ENCODE data around the gene ZNF141.
"Not testable (repeated sequence)": the region's sequence is repeated elsewhere in the genome, so short reads cannot be mapped to it uniquely, and the experiment has no call there.

DNA sequence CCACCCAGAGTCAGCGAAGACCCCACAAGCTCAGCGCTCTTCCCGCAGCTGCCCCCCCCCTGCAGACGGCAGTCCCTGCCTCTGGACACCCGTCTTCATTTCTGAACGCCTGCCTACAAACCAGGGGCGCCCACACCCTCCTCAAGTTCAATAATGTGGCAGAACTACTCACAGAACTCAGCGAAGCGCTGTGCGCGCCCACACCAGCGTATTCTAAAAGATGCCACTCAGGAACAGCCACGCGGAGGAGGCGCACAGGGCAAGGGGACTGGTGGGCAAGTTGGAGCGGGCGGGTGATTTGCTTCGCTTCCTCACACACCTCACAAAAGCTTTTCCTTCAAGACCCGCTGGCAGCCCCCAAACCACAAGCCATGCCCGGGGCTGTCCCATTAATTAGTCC lies 33.1 kb upstream of the ZNF141 start:
- TF ChIP-seq, protein P1, sequence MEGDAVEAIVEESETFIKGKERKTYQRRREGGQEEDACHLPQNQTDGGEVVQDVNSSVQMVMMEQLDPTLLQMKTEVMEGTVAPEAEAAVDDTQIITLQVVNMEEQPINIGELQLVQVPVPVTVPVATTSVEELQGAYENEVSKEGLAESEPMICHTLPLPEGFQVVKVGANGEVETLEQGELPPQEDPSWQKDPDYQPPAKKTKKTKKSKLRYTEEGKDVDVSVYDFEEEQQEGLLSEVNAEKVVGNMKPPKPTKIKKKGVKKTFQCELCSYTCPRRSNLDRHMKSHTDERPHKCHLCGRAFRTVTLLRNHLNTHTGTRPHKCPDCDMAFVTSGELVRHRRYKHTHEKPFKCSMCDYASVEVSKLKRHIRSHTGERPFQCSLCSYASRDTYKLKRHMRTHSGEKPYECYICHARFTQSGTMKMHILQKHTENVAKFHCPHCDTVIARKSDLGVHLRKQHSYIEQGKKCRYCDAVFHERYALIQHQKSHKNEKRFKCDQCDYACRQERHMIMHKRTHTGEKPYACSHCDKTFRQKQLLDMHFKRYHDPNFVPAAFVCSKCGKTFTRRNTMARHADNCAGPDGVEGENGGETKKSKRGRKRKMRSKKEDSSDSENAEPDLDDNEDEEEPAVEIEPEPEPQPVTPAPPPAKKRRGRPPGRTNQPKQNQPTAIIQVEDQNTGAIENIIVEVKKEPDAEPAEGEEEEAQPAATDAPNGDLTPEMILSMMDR (conservative IDR thresholded peaks at IDR 0.05; ENCODE audit: low read depth in 2 of 2): not testable (repeated sequence)
- TF ChIP-seq JUNB (IDR thresholded peaks at IDR 0.05; ENCODE audit: unreplicated experiment); POLR2AphosphoS5 (IDR thresholded peaks at IDR 0.05; ENCODE audit: low read depth); EZH2phosphoT487 (IDR thresholded peaks at IDR 0.05; ENCODE audit: unreplicated experiment); STAT1 (IDR thresholded peaks at IDR 0.05; ENCODE audit: unreplicated experiment); EZH2 (IDR thresholded peaks at IDR 0.05; ENCODE audit: low read depth, unreplicated experiment); CREB1 (CRISPR knock-in tag; IDR thresholded peaks at IDR 0.05; ENCODE audit: low read depth); ZNF331 (CRISPR knock-in tag; IDR thresholded peaks at IDR 0.05; ENCODE audit: low read depth): not testable (repeated sequence)
- TF ChIP-seq, protein P2, sequence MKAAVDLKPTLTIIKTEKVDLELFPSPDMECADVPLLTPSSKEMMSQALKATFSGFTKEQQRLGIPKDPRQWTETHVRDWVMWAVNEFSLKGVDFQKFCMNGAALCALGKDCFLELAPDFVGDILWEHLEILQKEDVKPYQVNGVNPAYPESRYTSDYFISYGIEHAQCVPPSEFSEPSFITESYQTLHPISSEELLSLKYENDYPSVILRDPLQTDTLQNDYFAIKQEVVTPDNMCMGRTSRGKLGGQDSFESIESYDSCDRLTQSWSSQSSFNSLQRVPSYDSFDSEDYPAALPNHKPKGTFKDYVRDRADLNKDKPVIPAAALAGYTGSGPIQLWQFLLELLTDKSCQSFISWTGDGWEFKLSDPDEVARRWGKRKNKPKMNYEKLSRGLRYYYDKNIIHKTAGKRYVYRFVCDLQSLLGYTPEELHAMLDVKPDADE (IDR thresholded peaks at IDR 0.05): not testable (repeated sequence)
- TF ChIP-seq, protein P3, sequence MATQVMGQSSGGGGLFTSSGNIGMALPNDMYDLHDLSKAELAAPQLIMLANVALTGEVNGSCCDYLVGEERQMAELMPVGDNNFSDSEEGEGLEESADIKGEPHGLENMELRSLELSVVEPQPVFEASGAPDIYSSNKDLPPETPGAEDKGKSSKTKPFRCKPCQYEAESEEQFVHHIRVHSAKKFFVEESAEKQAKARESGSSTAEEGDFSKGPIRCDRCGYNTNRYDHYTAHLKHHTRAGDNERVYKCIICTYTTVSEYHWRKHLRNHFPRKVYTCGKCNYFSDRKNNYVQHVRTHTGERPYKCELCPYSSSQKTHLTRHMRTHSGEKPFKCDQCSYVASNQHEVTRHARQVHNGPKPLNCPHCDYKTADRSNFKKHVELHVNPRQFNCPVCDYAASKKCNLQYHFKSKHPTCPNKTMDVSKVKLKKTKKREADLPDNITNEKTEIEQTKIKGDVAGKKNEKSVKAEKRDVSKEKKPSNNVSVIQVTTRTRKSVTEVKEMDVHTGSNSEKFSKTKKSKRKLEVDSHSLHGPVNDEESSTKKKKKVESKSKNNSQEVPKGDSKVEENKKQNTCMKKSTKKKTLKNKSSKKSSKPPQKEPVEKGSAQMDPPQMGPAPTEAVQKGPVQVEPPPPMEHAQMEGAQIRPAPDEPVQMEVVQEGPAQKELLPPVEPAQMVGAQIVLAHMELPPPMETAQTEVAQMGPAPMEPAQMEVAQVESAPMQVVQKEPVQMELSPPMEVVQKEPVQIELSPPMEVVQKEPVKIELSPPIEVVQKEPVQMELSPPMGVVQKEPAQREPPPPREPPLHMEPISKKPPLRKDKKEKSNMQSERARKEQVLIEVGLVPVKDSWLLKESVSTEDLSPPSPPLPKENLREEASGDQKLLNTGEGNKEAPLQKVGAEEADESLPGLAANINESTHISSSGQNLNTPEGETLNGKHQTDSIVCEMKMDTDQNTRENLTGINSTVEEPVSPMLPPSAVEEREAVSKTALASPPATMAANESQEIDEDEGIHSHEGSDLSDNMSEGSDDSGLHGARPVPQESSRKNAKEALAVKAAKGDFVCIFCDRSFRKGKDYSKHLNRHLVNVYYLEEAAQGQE (IDR thresholded peaks at IDR 0.05; ENCODE audit: unreplicated experiment): not testable (repeated sequence)

Data from GM23338 (cell line).